ENCODE measurements around the gene PIEZO2. TPM values are rescaled to one million over a fixed set of nuclear protein-coding genes. Genes with fewer than 3 reads are reported as not detected.

Gene PIEZO2
- total RNA-seq, 4 donors from 2014 or later = 0.64 to 1.8 (median 1.6) TPM

DNA sequence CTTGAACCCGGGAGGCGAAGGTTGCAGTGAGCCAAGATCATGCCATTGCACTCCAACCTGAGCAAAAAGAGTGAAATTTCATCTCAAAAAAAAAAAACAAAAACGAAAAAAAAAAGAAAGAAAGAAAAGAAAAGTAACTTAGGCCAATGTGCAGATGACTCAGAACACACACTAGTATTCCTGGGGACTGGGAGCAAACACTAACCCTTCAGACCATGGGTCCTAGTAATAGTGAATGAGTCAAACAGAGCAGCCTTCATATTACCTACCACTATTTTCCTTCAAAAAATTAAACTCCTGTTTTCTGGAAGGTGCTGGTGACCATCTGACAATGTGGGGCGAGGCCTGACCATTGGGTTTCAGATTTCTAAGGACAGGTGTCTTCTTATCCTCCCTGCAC is 253.4 kb downstream of the PIEZO2 start:
- no peak for ATAC-seq
- peaks cover 6% of the 10 kb centered on the region for H3K27me3 ChIP-seq
- no peak overlapping the region for H3K4me3 ChIP-seq
- H3K27ac ChIP-seq = no peak overlapping the region
- WGBS, 2 donors (ENCODE audit: low coverage in 1 of 2) = 0 to 53% methylated on average over 1 to 4 of the region's 4 CpGs
- no peaks in the 10 kb centered on the region for H3K9me3 ChIP-seq
- no peaks in the 10 kb centered on the region for H3K36me3 ChIP-seq
- no peak for TF ChIP-seq POLR2AphosphoS5 (IDR thresholded peaks at IDR 0.05)
- no peak for TF ChIP-seq POLR2A (IDR thresholded peaks at IDR 0.05)
- TF ChIP-seq, protein P1, sequence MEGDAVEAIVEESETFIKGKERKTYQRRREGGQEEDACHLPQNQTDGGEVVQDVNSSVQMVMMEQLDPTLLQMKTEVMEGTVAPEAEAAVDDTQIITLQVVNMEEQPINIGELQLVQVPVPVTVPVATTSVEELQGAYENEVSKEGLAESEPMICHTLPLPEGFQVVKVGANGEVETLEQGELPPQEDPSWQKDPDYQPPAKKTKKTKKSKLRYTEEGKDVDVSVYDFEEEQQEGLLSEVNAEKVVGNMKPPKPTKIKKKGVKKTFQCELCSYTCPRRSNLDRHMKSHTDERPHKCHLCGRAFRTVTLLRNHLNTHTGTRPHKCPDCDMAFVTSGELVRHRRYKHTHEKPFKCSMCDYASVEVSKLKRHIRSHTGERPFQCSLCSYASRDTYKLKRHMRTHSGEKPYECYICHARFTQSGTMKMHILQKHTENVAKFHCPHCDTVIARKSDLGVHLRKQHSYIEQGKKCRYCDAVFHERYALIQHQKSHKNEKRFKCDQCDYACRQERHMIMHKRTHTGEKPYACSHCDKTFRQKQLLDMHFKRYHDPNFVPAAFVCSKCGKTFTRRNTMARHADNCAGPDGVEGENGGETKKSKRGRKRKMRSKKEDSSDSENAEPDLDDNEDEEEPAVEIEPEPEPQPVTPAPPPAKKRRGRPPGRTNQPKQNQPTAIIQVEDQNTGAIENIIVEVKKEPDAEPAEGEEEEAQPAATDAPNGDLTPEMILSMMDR (IDR thresholded peaks at IDR 0.05) = no peak
- no peak for TF ChIP-seq EP300 (IDR thresholded peaks at IDR 0.05)
- no peaks in the 10 kb centered on the region for H3K4me1 ChIP-seq

GRCh38 chr18:10894501-10894900 is 254.9 kb downstream of the PIEZO2 start:
- no peaks in the 10 kb centered on the region for H3K27me3 ChIP-seq
- TF ChIP-seq POLR2AphosphoS5 (IDR thresholded peaks at IDR 0.05) (no peak), EP300 (IDR thresholded peaks at IDR 0.05) (no peak), POLR2A (IDR thresholded peaks at IDR 0.05) (no peak)
- TF ChIP-seq, protein P1 (IDR thresholded peaks at IDR 0.05) = no peak
- no peak for ATAC-seq
- no peaks in the 10 kb centered on the region for H3K4me1 ChIP-seq
- no peaks in the 10 kb centered on the region for H3K36me3 ChIP-seq
- 92 to 94% methylated on average over 2 to 8 of the region's 10 CpGs for WGBS, 2 donors (ENCODE audit: low coverage in 1 of 2)
- H3K9me3 ChIP-seq = no peaks in the 10 kb centered on the region
- no peak overlapping the region for H3K27ac ChIP-seq
- no peak overlapping the region for H3K4me3 ChIP-seq

DNA sequence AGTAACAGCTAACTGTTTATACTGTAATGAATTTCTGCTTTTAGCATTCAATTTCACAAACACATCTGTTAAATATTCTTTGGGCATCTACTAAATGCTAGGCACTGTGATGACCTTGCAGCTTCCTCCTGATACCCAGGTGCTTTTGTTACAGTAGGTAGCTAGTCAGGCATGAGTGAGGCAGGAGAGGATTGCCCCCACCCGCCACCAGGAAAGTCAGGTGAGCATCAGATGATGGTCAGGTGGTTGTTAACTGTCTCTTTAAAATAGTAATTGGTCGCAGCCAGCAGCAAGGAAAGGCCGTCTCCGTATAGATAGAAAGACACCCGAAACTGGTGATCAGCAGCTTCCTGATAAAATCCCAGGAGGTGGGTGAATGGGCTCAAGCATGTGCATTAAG is 255.6 kb downstream of the PIEZO2 start:
- no peak for ATAC-seq
- TF ChIP-seq EP300 (IDR thresholded peaks at IDR 0.05) = no peak
- TF ChIP-seq, protein P1 (IDR thresholded peaks at IDR 0.05) = no peak
- no peak for TF ChIP-seq POLR2A (IDR thresholded peaks at IDR 0.05)
- TF ChIP-seq POLR2AphosphoS5 (IDR thresholded peaks at IDR 0.05) = no peak
- Histone ChIP-seq H3K27me3 (no peaks in the 10 kb centered on the region), H3K9me3 (no peaks in the 10 kb centered on the region), H3K4me3 (no peak overlapping the region), H3K4me1 (no peaks in the 10 kb centered on the region), H3K27ac (no peak overlapping the region), H3K36me3 (no peaks in the 10 kb centered on the region)
- WGBS, 2 donors (ENCODE audit: low coverage in 1 of 2) = 100% methylated on average over 1 of the region's 5 CpGs; no CpG with 5 or more reads in 1 of the 2 donors

DNA sequence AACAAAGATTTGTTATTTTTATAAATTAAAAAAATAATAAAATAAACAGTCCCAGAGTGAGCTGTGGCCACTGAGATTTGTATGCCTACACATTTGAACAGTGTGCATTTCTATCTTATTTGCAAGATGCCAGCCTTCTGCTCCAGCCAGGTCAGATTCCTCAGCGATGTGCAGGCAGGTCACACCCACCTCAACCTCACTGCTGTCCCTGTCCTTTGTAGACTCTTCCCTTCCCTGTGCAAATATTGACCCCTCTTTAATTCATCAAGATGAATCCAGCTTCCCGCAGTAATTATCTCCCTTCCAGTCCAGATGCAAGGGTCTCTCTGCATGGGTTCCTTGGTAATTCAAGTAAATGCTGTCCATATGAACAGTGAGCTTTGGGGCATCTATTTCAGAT is 256.2 kb downstream of the PIEZO2 start:
- no peak for TF ChIP-seq POLR2AphosphoS5 (IDR thresholded peaks at IDR 0.05)
- no peak for TF ChIP-seq EP300 (IDR thresholded peaks at IDR 0.05)
- TF ChIP-seq, protein P1 (IDR thresholded peaks at IDR 0.05) = no peak
- no peak for TF ChIP-seq POLR2A (IDR thresholded peaks at IDR 0.05)
- H3K36me3 ChIP-seq = no peaks in the 10 kb centered on the region
- ATAC-seq = no peak
- no peaks in the 10 kb centered on the region for H3K4me1 ChIP-seq
- no peak overlapping the region for H3K27ac ChIP-seq
- no peaks in the 10 kb centered on the region for H3K27me3 ChIP-seq
- H3K9me3 ChIP-seq = no peaks in the 10 kb centered on the region
- H3K4me3 ChIP-seq = no peak overlapping the region
- WGBS, 2 donors (ENCODE audit: low coverage in 1 of 2) = 76 to 94% methylated on average over 2 of the region's 2 CpGs

GRCh38 chr18:10892786-10893185 is 256.6 kb downstream of the PIEZO2 start:
- Histone ChIP-seq H3K4me3 (no peak overlapping the region), H3K27ac (no peak overlapping the region), H3K9me3 (no peaks in the 10 kb centered on the region), H3K27me3 (no peaks in the 10 kb centered on the region), H3K4me1 (no peaks in the 10 kb centered on the region), H3K36me3 (no peaks in the 10 kb centered on the region)
- TF ChIP-seq, protein P1 (IDR thresholded peaks at IDR 0.05) = no peak
- TF ChIP-seq POLR2AphosphoS5 (IDR thresholded peaks at IDR 0.05) (no peak), EP300 (IDR thresholded peaks at IDR 0.05) (no peak), POLR2A (IDR thresholded peaks at IDR 0.05) (no peak)
- 37 to 62% methylated on average over 1 of the region's 1 CpG for WGBS, 2 donors (ENCODE audit: low coverage in 1 of 2)
- no peak for ATAC-seq

Data from gastroesophageal sphincter (tissue), 4 donors.